Nephron (organoid): ENCODE measurements around the gene HHATL.

Experiments used
- H3K27ac Mint-ChIP-seq, 3 experiments: 2 replicates each; pipeline ENCODE4 v1.8.0; 2020; ENCODE audit warnings: mixed read lengths in 3 of 3, mild to moderate bottlenecking in 2 of 3, moderate library complexity in 1 of 3
- H3K27me3 Mint-ChIP-seq: 2 replicates; pipeline ENCODE4 v1.8.0; 2021; ENCODE audit warnings: low read depth, mild to moderate bottlenecking, moderate library complexity, mixed read lengths
- H3K36me3 Mint-ChIP-seq: 2 replicates; pipeline ENCODE4 v1.8.0; 2020; ENCODE audit warnings: low read depth, mixed read lengths
- H3K4me1 Mint-ChIP-seq: 2 replicates; pipeline ENCODE4 v1.8.0; 2020; ENCODE audit warnings: mixed read lengths
- H3K4me3 Mint-ChIP-seq, 3 experiments: 2 replicates each; pipeline ENCODE4 v1.8.0; 2020; ENCODE audit warnings: mild to moderate bottlenecking in 3 of 3, mixed read lengths in 3 of 3, moderate library complexity in 2 of 3
- H3K9me3 Mint-ChIP-seq: 2 replicates; pipeline ENCODE4 v1.8.0; 2020; ENCODE audit warnings: mixed read lengths
- CTCF ChIP-seq, 3 experiments: fragments of 200-600 bp; sonication (generic); IDR thresholded peaks; one replicate each; pipeline ENCODE4 v1.5.0; 2021; ENCODE audit warnings: antibody characterized with exemption in 3 of 3; ENCODE audit not compliant: unreplicated experiment in 3 of 3

The HHATL gene

DNA sequence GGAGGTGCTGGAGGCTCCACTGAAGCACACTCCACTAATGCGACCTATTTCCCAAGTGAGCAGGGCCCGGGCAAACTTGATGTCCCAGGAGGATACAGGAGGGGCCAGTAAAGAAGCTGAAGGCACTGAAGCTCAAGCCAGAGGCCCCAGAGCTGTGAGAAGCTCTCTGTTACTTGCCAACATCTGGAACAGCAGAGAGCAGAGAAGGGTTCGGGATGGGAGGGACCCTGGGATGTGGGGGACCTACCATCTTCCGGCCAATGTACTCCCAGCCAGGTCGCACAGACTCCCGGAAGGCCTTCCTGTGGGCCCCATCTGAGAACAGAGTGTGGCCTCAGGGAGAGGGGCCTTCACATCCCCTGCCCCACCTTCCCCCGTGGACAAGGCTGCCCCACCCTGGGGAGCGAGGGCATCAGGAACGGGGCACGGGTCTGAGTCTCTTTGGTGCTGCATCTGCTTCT, 3.1 kb downstream of the HHATL start:
- Mint-ChIP-seq H3K27me3 (peaks cover 10% of the 10 kb centered on the region), H3K4me1 (peaks cover 6% of the 10 kb centered on the region), H3K36me3 (no peaks in the 10 kb centered on the region), H3K4me3 (no peak overlapping the region), H3K27ac (no peak overlapping the region), H3K9me3 (no peaks in the 10 kb centered on the region)
- no peak for TF ChIP-seq CTCF (IDR thresholded peaks at IDR 0.05; ENCODE audit: unreplicated experiment in 3 of 3)

- no peak overlapping the region for H3K27ac Mint-ChIP-seq
- H3K27me3 Mint-ChIP-seq, result peaks cover 8% of the 10 kb centered on the region
- H3K4me3 Mint-ChIP-seq, result no peak overlapping the region
- H3K36me3 Mint-ChIP-seq, result no peaks in the 10 kb centered on the region
- TF ChIP-seq CTCF (IDR thresholded peaks at IDR 0.05; ENCODE audit: unreplicated experiment in 3 of 3), result no peak
- H3K4me1 Mint-ChIP-seq, result peaks cover 6% of the 10 kb centered on the region
- H3K9me3 Mint-ChIP-seq, result no peaks in the 10 kb centered on the region
Measured at GRCh38 chr3:42698911-42699230, 3.7 kb downstream of the HHATL start.

DNA sequence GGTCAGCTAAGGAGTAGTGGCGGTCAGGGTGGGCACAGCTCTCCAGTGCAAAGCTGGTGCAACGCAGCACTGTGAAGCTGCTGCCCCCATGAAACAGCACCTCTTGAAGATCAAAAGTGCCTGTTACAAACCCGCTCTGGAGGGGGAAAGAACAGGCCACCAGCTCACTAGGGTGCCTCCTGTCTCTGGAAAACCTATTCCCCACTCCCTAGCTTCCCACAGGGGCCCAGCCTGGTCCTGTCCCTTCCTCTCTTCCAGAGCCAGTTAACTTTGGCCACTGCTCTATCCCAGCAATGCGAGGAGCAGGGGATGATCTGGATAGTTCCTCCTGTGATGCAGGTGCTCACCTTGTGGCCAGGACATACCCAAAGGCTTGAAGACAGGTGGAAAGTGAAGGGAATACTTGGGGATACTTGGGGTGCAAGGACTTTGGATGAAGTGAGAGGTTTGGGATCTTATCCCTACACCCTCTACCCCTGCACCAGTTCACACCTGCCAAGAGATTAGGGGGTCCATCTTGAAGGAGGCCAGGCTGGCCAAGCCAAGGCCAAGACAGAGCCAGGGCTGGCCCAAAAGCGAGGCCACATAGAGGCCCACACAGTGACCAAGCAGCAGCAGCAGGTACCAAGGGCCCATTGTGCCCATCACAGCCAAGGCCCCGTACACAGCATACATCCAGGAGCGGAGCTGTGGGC, 4.2 kb downstream of the HHATL start:
- H3K27ac Mint-ChIP-seq, result no peak overlapping the region
- peaks cover 8% of the 10 kb centered on the region for H3K27me3 Mint-ChIP-seq
- no peaks in the 10 kb centered on the region for H3K9me3 Mint-ChIP-seq
- H3K36me3 Mint-ChIP-seq, result no peaks in the 10 kb centered on the region
- no peak overlapping the region for H3K4me3 Mint-ChIP-seq
- peaks cover 6% of the 10 kb centered on the region for H3K4me1 Mint-ChIP-seq
- no peak for TF ChIP-seq CTCF (IDR thresholded peaks at IDR 0.05; ENCODE audit: unreplicated experiment in 3 of 3)

GRCh38 chr3:42697289-42698051, 5.1 kb downstream of the HHATL start:
- Mint-ChIP-seq H3K4me3 (no peak overlapping the region), H3K27ac (no peak overlapping the region), H3K36me3 (no peaks in the 10 kb centered on the region), H3K27me3 (peaks cover 8% of the 10 kb centered on the region), H3K9me3 (no peaks in the 10 kb centered on the region), H3K4me1 (no peaks in the 10 kb centered on the region)
- no peak for TF ChIP-seq CTCF (IDR thresholded peaks at IDR 0.05; ENCODE audit: unreplicated experiment in 3 of 3)

DNA sequence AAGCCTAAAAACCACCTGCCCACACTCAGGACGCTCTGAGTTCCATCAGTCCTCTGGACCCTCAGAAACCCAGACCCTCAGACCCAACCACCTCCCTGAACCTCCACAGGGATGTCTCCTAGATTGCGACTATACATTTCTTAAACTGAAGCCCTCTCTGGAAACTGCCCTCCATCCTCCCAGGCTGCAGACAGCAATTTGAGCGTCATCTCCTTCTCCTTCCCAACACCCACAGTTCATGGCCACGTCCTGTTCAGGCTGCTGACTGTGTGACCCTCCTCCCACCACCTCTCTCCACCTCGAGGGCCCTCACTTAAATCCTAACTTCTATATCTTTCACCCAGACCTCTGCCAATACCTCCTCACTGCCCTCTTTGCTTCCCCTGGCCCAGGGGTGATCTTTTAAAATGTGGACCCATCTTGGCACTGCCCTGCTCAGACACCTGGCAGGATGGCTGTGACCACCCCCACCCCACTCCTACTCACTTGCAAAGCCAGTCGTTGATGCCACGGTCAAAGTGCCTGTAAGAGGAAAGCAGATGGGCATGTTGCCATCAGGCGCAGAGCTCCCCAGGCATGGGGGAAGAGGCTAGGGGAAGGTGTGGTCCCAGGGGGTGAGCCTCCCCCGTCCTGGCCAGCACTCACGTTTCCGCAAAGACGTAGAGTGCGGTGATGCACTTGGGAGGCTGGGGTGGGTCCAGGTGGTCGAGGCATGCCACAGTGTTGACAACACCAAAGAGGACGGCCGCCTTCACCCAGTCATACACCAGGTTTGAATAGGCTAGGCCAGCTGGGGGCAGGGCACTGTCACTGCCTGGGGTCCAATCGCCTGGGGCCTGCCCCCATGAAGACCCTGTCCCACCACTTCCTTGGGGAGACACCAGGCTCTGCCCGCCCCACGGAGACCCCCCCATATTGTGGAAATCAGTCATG, 6.0 kb downstream of the HHATL start:
- no peaks in the 10 kb centered on the region for H3K4me1 Mint-ChIP-seq
- no peaks in the 10 kb centered on the region for H3K36me3 Mint-ChIP-seq
- H3K27ac Mint-ChIP-seq, result no peak overlapping the region

More for the DNA sequence above, 6.0 kb downstream of the HHATL start:
- H3K9me3 Mint-ChIP-seq, result no peaks in the 10 kb centered on the region
- TF ChIP-seq CTCF (IDR thresholded peaks at IDR 0.05; ENCODE audit: unreplicated experiment in 3 of 3), result no peak
- no peak overlapping the region for H3K4me3 Mint-ChIP-seq
- H3K27me3 Mint-ChIP-seq, result peaks cover 8% of the 10 kb centered on the region
